Upper lobe of left lung (tissue), 6 donors: Measurements from ENCODE around the gene CDKAL1. TPM values are rescaled to one million over a fixed set of nuclear protein-coding genes. Genes with fewer than 3 reads are reported as not detected.

Source experiments
- ATAC-seq, 2 donors: fragments of 200-7000 bp; cut with Tn5 transposase; one replicate each; pipeline ENCODE4 v1.9.1; 2022; ENCODE audit warnings: mild to moderate bottlenecking in 2 of 2, moderate library complexity in 2 of 2; ENCODE audit not compliant: low FRiP score in 2 of 2
- DNase-seq, 2 donors: peaks; one replicate each; pipeline ENCODE4 v3.0.0-alpha.2; 2019 to 2020
- H3K27ac ChIP-seq, 4 donors: fragments of 200-600 bp; sonication (generic); one replicate each; pipeline ENCODE4 v1.5.1; 2016 to 2019
- H3K27me3 ChIP-seq, 4 donors: fragments of 200-600 bp; sonication (generic); one replicate each; pipeline ENCODE4 v1.5.1; 2017 to 2019
- H3K36me3 ChIP-seq, 4 donors: fragments of 200-600 bp; sonication (generic); one replicate each; pipeline ENCODE4 v1.5.1; 2016 to 2019
- H3K4me1 ChIP-seq, 4 donors: fragments of 200-600 bp; sonication (generic); one replicate each; pipeline ENCODE4 v1.5.1; 2018 to 2019
- H3K4me3 ChIP-seq, 4 donors: fragments of 200-600 bp; sonication (generic); one replicate each; pipeline ENCODE4 v1.5.1; 2017 to 2019; ENCODE audit warnings: mild to moderate bottlenecking in 2 of 4, moderate library complexity in 1 of 4
- H3K9me3 ChIP-seq, 4 donors: fragments of 200-600 bp; sonication (generic); one replicate each; pipeline ENCODE4 v1.5.1; 2018 to 2019
- EP300 ChIP-seq, 4 donors: sonication (generic); formaldehyde crosslinking; IDR thresholded peaks; one replicate each; pipeline ENCODE4 v1.5.1; 2017; ENCODE audit warnings: antibody characterized with exemption in 4 of 4, control low read depth in 2 of 4
- POLR2A ChIP-seq, 4 donors: fragments of 450-650 bp; IDR thresholded peaks; one replicate each; pipeline ENCODE4 v1.5.1; 2016 to 2017; ENCODE audit warnings: antibody characterized with exemption in 4 of 4, mild to moderate bottlenecking in 2 of 4
- POLR2AphosphoS5 ChIP-seq, 2 donors: sonication (generic); formaldehyde crosslinking; IDR thresholded peaks; one replicate each; pipeline ENCODE4 v1.5.1; 2017; ENCODE audit warnings: antibody characterized with exemption in 2 of 2
- WGBS, 2 donors: methylation state at CpG; one replicate each; pipeline ENCODE4 v1.1.5; 2017 to 2018; 5-methylcytosine and 5-hydroxymethylcytosine counted together
- total RNA-seq, 6 donors: library from RNA; depleted of rRNA in 4 of 6; stranded (reverse); fragments of >200 nt in 4 of 6; gene quantifications; one replicate each; pipeline versions ENCODE4 v1.1.0 to v1.2.1, GENCODE V29; 2016 to 2021
- TF ChIP-seq, protein P1 (sequence below), 6 experiments: fragments of 450-650 bp in 4 of 6; fragments of 200-600 bp in 2 of 6; sonication (generic) in 2 of 6; IDR thresholded peaks; one replicate each; pipeline ENCODE4 v1.5.1; 2016 to 2019; ENCODE audit warnings: antibody characterized with exemption in 6 of 6
- donor health status: DM: no; HTN: no; CAD: no; lungs with moderate emphysema.
- donor health status: DM: no; HTN: yes; CAD: no; lungs with severe emphysema.

The CDKAL1 gene
- total RNA-seq, 6 donors from 2014 or later = 9.4 to 22.6 (median 13.8) TPM

DNA sequence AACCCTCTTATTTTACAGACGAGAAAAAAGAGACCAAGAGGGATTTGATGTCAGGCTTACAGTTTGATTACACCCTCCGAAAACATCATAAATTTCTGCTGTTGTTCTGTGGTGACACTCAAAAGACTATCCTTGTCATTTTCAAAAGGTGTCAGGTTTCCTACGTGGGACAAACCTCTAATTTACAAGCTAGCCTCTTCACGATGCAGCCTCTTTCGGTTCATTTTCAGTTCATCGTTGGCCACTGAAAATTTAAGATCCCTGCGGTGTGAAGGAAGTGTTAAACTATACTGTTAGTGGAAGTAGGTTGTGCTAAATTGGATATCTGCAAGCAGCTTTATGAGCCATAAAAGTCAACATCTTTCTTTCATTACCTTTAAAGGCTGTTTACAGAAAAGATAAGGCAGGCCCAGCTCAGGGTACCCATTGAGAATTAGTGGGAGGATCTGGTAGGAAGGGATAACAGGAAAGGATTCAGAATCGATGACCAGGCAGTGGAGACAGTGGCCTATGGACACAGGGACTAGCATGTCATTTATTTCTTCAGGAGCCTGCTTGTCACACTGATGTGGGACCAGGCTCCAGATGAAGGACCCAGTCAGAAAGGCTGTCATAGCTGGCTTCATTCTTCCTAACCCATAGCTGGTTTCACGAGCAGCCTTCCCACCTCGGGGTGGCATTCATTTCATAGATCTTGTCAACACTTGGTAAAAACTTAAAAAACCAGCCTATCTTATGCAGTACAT, 730.2 kb downstream of the CDKAL1 start:
- H3K4me3 ChIP-seq = no peak overlapping the region
- H3K9me3 ChIP-seq = no peaks in the 10 kb centered on the region
- no peak overlapping the region for H3K27ac ChIP-seq
- ATAC-seq = no peak
- WGBS, 2 donors = 81 to 86% methylated on average over 10 of the region's 10 CpGs
- no peaks in the 10 kb centered on the region for H3K27me3 ChIP-seq
- H3K4me1 ChIP-seq = no peaks in the 10 kb centered on the region
- H3K36me3 ChIP-seq = no peaks in the 10 kb centered on the region
- TF ChIP-seq EP300 (IDR thresholded peaks at IDR 0.05) (no peak), POLR2A (IDR thresholded peaks at IDR 0.05) (no peak), POLR2AphosphoS5 (IDR thresholded peaks at IDR 0.05) (no peak)
- TF ChIP-seq, protein P1, sequence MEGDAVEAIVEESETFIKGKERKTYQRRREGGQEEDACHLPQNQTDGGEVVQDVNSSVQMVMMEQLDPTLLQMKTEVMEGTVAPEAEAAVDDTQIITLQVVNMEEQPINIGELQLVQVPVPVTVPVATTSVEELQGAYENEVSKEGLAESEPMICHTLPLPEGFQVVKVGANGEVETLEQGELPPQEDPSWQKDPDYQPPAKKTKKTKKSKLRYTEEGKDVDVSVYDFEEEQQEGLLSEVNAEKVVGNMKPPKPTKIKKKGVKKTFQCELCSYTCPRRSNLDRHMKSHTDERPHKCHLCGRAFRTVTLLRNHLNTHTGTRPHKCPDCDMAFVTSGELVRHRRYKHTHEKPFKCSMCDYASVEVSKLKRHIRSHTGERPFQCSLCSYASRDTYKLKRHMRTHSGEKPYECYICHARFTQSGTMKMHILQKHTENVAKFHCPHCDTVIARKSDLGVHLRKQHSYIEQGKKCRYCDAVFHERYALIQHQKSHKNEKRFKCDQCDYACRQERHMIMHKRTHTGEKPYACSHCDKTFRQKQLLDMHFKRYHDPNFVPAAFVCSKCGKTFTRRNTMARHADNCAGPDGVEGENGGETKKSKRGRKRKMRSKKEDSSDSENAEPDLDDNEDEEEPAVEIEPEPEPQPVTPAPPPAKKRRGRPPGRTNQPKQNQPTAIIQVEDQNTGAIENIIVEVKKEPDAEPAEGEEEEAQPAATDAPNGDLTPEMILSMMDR (IDR thresholded peaks at IDR 0.05) = no peak
- DNase-seq = no peak

DNA sequence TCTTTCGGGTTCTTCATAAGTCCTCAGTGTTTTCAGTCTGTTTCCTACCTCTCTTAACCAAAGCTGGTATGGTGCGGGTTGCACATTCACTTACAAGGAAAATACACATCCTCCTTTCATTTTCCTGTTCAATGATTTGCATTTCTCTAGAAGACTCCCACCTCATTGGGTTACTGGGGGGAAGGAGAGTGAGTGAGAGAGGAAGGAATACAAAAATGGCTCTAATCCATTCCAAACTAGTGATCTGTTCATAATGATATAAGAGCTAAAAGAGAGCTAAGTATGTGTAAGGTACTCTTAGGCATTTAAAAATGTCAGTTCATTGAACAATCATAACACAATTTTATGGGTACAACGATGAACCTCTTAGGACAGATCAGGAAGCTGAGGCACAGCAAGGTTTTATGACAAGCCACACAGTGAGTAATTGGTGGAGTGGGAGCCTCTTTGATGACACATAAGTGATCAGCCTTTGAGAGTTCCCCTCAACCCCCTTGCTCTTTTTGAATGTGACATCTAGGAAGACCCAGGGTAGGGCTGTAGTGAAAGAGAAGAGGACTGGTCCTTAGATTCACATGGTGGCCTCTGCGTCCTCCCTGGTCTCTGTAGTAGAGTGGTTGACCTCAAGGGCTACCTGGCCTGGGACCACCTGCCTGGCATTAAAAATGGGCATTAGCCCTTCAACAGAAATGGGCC, 730.9 kb downstream of the CDKAL1 start:
- Histone ChIP-seq H3K27me3 (no peaks in the 10 kb centered on the region), H3K4me3 (no peak overlapping the region), H3K27ac (no peak overlapping the region), H3K4me1 (no peaks in the 10 kb centered on the region), H3K9me3 (no peaks in the 10 kb centered on the region), H3K36me3 (no peaks in the 10 kb centered on the region)
- no peak for TF ChIP-seq EP300 (IDR thresholded peaks at IDR 0.05)
- TF ChIP-seq, protein P1 (IDR thresholded peaks at IDR 0.05) = no peak
- no peak for TF ChIP-seq POLR2A (IDR thresholded peaks at IDR 0.05)
- no peak for TF ChIP-seq POLR2AphosphoS5 (IDR thresholded peaks at IDR 0.05)
- no peak for ATAC-seq
- 87 to 95% methylated on average over 4 of the region's 4 CpGs for WGBS, 2 donors
- no peak for DNase-seq

DNA sequence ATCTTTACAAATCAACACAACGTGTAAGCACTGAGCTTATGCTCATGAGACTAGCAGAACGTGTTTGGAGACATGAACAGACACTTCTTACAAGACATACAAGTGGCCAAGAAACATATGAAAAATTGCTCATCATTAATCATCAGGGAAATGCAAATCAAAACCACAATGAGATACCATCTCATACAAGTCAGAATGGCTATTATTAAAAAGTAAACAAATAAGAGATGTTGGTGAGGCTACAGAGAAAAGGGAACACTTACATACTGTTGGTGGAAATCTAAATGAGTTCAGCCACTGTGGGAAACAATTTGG, 731.4 kb downstream of the CDKAL1 start:
- Histone ChIP-seq H3K4me1 (no peaks in the 10 kb centered on the region), H3K4me3 (no peak overlapping the region), H3K9me3 (no peaks in the 10 kb centered on the region), H3K27me3 (no peaks in the 10 kb centered on the region), H3K36me3 (no peaks in the 10 kb centered on the region), H3K27ac (no peak overlapping the region)
- DNase-seq (no peak), ATAC-seq (no peak)
- TF ChIP-seq EP300 (IDR thresholded peaks at IDR 0.05) = no peak
- no peak for TF ChIP-seq POLR2A (IDR thresholded peaks at IDR 0.05)
- TF ChIP-seq, protein P1 (IDR thresholded peaks at IDR 0.05) = no peak
- no peak for TF ChIP-seq POLR2AphosphoS5 (IDR thresholded peaks at IDR 0.05)
- 76 to 92% methylated on average over 2 of the region's 2 CpGs for WGBS, 2 donors

DNA sequence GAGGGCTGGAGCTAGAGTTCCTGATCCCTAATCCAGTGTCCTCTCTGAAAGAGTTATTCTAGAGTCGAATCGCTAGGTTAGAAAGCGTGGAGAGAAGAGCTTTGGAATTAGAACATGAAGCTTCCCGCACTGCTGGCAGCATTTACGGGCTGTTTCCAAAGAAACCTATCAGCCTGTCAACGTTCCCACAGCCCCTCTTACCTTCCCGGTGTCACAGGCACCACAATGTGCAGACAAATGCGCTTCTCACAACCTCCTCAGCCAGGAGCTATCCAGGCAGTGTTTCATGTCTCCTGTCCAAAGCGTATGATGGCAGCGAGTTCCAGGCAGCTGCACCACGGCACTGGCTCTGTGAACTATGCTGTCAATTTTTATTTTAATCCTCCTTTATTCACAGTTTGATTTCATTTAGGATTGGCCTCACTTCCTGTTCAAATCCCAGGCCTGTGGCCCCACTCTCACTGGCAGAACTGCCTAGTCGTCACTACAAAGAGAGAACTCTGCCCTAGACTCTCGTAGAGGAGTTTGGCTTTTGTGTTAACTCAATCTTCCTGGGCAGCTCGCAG, 736.5 kb downstream of the CDKAL1 start:
- 85 to 88% methylated on average over 14 of the region's 14 CpGs for WGBS, 2 donors
- TF ChIP-seq, protein P1 (IDR thresholded peaks at IDR 0.05) = no peak
- TF ChIP-seq POLR2AphosphoS5 (IDR thresholded peaks at IDR 0.05) = no peak
- no peaks in the 10 kb centered on the region for H3K27me3 ChIP-seq
- H3K9me3 ChIP-seq = no peaks in the 10 kb centered on the region
- H3K4me3 ChIP-seq = no peak overlapping the region
- H3K27ac ChIP-seq = no peak overlapping the region
- no peaks in the 10 kb centered on the region for H3K36me3 ChIP-seq
- no peak for DNase-seq
- ATAC-seq = no peak
- H3K4me1 ChIP-seq = no peaks in the 10 kb centered on the region
